22Rv1 (cell line): Measurements from ENCODE around the gene SGCD.

Source experiments
- CTCF ChIP-seq: fragments of 450-650 bp; IDR thresholded peaks from 2 replicates; pipeline ENCODE4 v1.5.1; 2017; ENCODE audit warnings: mild to moderate bottlenecking
- ZFX ChIP-seq: fragments of 450-650 bp; IDR thresholded peaks from 2 replicates; pipeline ENCODE4 v1.6.1; 2017; ENCODE audit warnings: antibody characterized with exemption, borderline replicate concordance

- TF ChIP-seq CTCF, result no peak
- TF ChIP-seq ZFX, result no peak
Measured at GRCh38 chr5:156595132-156595787, 268.3 kb downstream of the SGCD start.
